GM12892 (cell line): ENCODE results near the gene SEC31B.

Experiments used
- POLR2A ChIP-seq: IDR thresholded peaks from 2 replicates; pipeline ENCODE4 v1.6.1; 2011; ENCODE audit warnings: low read depth, low read length, control low read depth
- POLR2AphosphoS5 ChIP-seq: IDR thresholded peaks from 2 replicates; pipeline ENCODE4 v1.6.1; 2011; ENCODE audit warnings: low read depth, low read length, control low read depth
- TAF1 ChIP-seq: IDR thresholded peaks from 2 replicates; pipeline ENCODE4 v1.6.1; 2011; ENCODE audit warnings: low read depth, mild to moderate bottlenecking, control low read depth, low read length, borderline replicate concordance

- TF ChIP-seq TAF1 (no peak), POLR2AphosphoS5 (no peak), POLR2A (no peak)
These were observed 42.5 kb upstream of the SEC31B start for GRCh38 chr10:100562008-100562672.
